ENCODE data around the gene PBX1.

DNA sequence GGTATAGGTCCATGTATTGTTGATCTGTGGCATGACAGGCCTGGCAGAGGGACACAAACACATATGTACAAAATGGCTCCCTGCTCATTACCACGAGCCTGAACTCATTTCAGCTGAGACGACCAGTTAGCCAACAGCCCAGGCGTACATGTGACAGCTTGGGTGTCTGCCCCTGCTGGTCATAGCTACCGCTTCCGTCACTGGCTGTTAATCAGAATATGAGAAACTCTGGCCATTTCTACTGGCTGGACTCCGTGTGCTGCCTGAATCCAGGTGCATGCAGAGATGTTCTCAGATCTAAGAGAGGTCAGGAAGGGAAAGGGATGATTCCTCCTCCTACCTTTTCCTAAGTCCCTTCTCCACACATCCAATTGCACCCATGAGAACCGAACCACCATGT lies 144.5 kb downstream of the PBX1 start:
- TF ChIP-seq POLR2A (IDR thresholded peaks at IDR 0.05) (no peak), CTCF (IDR thresholded peaks at IDR 0.05) (no peak), EP300 (IDR thresholded peaks at IDR 0.05) (no peak)
